Islet precursor cell (in vitro differentiated cells): ENCODE results near the gene SLC19A1.

ENCODE experiments used
- DNase-seq: peaks from one replicate; pipeline ENCODE4 v3.0.0-alpha.2; 2018

The SLC19A1 gene

DNA sequence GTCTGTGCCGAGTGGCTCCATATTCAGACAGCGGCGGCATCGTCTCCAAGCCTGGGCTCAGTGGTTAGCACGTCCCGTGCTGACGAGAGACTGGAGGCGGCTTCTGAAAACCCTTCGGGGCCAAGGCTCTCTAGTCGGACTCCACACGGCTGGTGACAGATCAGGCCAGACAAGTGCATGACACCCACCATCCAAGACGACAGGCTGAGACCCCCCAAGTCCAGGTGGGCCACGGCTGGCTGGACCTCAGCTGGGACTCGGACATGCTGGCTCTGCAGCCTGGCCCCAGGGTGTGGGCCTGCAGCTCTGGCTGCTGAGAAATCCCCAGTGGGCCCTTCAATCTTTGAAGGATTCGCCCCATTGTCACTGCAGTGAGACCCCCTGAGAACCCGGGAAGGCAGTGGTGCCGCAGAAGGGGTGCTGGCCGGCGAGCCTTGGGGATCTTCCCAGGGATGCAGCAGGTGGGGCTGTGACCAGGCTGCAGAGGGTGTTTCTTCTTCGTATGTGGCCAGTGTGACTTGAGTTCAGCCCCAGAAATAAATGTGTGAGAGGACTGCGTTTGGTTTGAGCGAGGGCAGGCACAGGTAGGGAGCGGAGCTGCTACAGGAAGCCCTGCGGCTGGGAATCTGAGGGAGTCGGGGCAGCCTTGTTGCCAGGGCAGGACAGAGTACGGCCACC, 15.9 kb upstream of the SLC19A1 start:
- DNase-seq, result peak; percentile 35

DNA sequence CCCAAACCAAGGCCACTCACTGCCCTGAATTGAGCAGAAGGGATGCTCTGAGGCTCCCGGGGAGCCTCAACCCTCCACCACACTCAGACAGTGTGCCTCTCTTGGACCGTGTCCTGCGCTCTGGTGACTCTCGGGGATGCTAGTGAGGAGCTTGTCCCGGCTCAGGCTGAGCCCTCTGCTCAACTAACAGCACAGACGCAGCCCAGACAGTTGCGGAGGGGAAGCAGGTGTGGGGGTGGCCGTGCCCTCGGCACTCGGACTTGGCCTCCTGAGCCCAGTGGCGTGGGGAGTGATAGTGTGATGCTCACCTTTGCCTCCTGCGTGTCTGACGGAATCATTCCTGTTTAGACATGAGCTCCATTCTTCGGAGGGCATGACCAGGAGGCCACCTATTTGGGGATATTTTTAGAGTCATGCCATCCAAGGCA, 15.4 kb upstream of the SLC19A1 start:
- no peak for DNase-seq

DNA sequence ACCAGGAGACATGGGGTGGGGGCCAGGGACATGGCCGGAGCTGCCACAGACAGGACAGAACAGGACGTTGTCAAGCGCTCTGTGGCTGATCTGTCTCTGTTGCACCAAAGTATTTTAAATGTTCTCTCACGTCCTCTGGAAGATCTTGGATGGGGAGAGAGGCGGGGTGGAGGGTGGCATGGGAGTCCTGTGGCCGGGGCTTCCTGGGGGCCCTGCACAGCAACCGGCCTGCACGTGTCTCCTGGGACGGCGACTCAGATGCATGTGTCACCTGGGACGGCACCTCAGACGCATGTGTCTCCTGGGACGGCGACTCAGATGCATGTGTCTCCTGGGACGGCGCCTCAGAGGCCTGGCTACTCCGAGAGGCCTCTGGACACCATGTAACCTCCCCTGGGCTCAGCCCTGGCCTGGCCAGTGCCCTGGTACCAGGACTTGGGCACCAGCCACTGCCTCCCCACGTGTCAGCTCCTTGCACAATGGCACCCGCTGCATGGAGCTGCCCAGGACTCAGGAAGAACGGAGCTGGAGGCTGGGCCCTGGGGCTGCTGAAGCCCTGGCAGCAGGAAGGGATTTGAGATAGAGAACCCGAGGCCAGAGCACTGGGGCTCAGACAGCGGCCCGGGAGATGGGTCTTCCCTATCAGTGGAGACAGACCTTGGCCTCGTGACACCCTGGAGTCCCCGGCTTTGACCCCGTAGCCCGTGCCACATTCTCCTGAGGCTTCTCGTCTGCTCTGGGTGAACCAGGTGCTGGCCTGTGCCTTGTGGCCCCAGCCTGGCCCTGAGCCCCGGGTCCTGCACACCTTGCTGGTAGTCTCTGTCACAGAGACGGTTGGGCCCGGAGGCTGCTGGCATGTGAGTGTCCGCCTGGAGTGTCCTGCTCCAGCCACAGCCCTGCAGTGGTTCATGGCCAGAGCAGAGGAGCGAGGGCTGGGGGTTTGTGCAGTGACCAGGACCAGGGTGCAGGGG, 14.7 kb upstream of the SLC19A1 start:
- no peak for DNase-seq

GRCh38 chr21:45556302-45556644, 14.0 kb upstream of the SLC19A1 start:
- no peak for DNase-seq

GRCh38 chr21:45555557-45556301, 13.5 kb upstream of the SLC19A1 start:
- DNase-seq, result peak; percentile 96

DNA sequence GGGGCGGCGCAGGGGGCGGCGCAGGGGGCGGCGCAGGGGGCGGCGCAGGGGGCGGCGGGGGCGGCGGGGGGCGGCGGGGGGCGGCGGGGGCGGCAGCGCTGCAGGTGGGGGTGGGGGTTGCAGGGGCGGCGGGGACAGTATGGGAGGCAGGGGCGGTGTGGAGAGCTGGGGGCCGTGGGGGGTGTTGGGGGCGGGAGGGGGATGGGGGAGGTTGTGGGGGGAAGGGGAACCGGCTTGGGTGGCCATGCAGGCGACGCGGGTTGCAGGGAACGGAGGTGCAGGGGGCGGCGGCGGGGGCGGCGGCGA, 13.0 kb upstream of the SLC19A1 start:
- no peak for DNase-seq

DNA sequence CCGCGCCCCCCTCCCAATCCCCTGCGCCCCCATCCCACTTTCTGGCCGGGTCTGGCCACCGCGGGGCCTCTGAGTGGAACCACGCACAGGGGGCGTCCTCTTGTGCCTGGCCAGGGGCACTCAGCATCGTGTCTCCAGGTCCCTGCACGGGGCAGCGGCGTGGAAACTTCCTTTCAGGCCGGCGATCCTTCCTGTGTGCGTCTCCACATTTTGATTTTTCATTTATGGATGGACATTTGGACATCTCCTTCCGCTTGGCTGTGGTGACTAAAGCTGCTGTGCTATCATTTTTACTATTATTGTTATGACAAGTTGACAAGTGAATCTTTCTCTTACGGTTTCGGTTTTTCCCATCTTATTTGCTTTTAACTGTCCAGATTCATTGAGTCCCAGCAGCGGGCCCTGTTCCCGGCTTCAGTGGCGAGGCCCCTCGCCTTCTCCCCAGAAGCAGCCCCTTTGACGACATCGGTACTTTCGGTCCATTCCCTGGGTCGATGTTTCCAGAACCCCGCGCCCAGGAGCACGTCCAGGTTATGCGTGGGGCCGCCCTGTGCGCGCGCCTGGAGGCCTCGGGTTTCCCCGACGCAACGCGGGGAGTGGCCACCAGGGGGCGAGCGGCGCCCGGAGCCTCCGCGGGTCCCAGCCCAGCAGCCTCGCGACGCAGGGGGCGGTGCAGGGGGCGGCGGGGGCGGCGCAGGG, 12.4 kb upstream of the SLC19A1 start:
- DNase-seq, result peak; percentile 86

- no peak for DNase-seq
These were observed 10.6 kb upstream of the SLC19A1 start for GRCh38 chr21:45552696-45553391.

DNA sequence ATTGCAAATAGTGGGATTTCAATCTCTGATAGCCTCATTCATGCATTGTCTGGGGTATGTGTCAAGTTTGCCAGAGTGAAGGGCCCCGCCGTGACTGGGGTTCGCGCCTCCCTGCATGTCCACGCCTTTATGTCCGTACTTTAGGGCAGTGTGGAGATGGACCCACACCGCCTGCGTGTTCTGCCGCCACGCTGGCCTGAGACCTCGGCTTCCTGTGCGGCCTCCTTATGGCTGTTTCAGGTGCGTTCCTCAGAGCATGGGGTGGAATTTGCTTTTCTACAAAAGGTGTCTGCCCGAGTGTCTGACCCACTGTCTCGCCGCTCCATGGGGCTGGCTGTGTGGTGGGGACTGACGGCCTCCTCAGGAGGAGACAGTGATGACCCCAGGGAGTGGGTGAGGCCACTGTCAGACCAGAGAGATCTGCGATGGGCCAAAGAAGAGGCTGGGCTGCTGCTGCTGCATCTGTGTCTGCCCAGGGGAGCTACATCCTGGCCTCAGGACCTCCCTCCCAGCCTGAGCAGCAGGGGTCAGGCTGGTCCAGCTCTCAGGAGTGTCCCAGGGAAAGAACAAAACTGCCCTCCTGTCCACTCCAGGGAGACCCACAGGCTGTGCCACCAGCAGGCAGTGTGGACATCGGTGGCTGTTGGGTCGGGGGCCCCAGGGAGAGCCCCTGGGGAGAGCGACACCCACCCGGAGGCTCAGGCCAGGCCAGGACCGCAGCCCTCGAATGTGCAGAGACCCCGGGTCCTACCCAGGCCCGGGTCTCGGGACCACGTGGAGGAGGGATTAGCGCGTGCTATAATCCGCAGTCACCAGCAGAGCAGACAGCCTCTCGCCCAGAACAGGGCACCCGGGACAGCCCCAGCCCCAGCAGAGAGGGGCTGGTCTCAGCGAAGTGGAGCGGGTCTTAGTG, 9.8 kb upstream of the SLC19A1 start:
- DNase-seq, result no peak

DNA sequence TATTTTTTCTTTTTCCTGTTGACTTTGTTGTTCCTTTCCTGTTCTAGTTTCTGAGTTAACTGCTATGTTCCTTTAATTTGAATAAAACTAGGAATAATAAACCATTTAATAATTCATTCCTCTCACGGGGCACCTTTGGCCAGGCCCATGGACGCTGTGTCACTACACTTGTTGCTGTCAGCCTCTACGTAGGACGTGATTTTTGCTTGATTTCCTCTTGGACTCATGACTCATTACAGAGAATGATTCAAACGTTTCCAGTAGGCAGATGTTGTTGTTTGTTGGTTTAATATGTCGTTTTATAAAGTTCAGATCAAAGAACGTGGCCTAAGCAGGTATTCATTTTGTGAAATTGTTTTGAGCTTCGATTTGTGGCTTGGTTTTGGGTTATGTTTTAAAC, 9.1 kb upstream of the SLC19A1 start:
- DNase-seq, result no peak

- peak; percentile 30 for DNase-seq
These were observed 8.4 kb upstream of the SLC19A1 start for GRCh38 chr21:45550522-45551210.

DNA sequence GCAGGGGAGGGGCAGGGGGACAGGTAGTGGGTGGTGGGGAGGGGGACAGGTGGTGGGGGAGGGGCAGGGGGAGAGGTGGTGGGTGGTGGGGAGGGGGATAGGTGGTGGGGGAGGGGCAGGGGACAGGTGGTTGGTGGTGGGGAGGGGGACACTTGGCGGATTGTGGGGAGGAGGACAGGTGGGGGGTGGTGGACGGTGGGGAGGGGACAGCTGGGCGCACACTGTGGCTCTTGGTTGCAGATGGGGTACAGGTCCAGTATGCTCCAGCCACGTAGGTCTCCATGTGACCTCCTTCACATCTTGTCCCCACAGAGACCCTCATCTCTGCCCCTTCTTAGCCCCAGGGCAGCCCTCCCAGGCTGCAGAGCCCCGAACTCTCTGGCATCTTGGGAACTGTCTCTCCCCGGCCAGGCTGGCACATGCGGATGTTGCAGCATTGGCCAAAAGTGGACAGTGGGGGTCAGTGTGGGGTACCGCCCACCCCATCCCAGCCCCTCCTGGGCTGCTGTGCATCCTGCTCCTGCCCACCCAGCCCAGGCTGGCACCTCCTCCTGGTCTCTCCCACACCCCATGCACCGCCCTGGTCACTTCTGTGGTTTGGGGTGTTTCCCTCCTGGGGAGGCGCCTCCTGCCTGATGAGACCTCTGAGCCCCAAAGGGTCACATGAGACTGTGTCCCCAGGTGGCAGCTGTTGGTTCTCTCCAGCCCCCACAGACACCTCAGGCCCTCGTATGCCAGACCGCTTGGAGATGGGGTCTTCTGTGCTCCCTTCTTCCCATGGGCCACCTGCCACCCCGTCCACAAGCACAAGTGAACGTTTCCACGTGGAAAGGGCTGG, 7.6 kb upstream of the SLC19A1 start:
- peak; percentile 47 for DNase-seq

- peak; percentile 26 for DNase-seq
These were observed 6.7 kb upstream of the SLC19A1 start for GRCh38 chr21:45548711-45549491.

- no peak for DNase-seq
These were observed 5.3 kb upstream of the SLC19A1 start for GRCh38 chr21:45547545-45547900.

DNA sequence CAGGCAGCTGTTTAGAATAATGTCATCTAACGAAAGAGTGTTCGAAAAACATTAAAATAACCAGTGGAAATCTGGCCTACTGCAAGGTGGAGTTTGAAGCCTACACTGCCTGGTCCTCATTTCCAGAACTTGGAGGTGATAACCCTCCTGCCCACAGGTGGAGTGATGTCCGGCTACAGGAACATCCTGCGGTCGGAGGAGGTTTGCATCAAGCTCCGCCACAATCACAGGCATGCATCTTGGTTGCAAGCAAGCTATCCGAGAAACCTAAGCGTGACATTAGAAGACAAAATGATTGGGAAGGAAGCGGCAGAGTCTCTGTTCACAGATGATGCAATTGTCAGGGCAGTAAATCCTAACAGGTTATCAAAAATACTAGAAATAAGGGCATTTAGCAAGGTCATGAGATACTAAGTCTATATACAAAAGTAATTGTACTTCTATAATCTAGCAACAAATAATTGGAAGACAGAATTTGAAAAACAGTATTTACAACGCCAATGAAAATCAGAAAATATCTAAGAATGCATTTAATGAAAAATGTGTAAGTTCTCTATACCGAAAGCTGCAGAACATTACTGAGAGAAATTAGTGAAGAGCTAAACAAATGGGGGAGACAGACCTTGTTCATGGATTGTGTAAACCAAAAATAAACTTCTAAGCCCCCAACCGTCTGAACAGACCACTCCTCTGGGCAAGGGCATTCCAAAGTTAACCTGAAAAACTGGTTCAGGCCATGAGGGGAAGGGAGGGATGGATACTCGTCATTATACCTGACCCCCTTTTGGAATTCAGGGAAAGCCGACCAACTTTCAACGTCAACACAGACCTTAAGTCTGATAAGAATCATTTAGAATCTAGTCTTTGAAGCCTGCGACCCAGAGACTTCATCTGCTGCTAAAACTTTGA, 4.7 kb upstream of the SLC19A1 start:
- DNase-seq, result peak; percentile 60

- DNase-seq, result peak; percentile 50
These were observed 3.7 kb upstream of the SLC19A1 start for GRCh38 chr21:45545691-45546531.

DNA sequence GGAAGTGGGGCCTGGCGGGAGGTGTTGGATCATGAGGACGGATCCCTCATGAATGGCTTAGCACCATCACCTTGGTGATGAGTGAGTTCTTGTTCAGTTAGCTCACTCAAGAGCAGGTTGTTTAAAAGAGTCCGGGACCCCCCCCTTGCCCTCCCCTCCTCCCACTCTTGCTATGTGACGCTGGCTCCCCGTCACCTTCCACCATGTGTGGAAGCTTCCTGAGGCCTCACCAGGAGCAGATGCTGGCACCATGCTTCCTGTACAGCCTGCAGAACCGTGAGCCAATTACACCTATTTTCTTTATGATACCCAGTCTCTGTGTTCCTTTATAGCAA, 3.0 kb upstream of the SLC19A1 start:
- DNase-seq, result no peak
